GM23338 (cell line): ENCODE results near the gene TRIM31.

Experiments
- CTCF ChIP-seq, 2 experiments: fragments of 200-600 bp in 1 of 2; sonication (generic) in 1 of 2; conservative IDR thresholded peaks; 2 replicates each; pipeline versions ENCODE4 v1.5.1 to v1.6.1; 2016 to 2017; ENCODE audit warnings: antibody characterized with exemption in 2 of 2, low read depth in 2 of 2, mild to moderate bottlenecking in 2 of 2, moderate library complexity in 1 of 2
- EZH2 ChIP-seq: fragments of 200-600 bp; sonication (generic); IDR thresholded peaks from one replicate; pipeline ENCODE4 v1.8.0; 2017; ENCODE audit warnings: antibody characterized with exemption, mild to moderate bottlenecking, low read depth; ENCODE audit not compliant: unreplicated experiment
- EZH2phosphoT487 ChIP-seq: fragments of 200-600 bp; sonication (generic); IDR thresholded peaks from one replicate; pipeline ENCODE4 v1.8.1; 2018; ENCODE audit warnings: antibody characterized with exemption; ENCODE audit not compliant: unreplicated experiment
- JUNB ChIP-seq: IDR thresholded peaks from one replicate; pipeline ENCODE4 v1.6.1; 2016; ENCODE audit warnings: antibody characterized with exemption; ENCODE audit not compliant: unreplicated experiment
- NANOG ChIP-seq: IDR thresholded peaks from 2 replicates; pipeline ENCODE4 v1.6.1; 2016; ENCODE audit warnings: antibody characterized with exemption, borderline replicate concordance
- POLR2AphosphoS5 ChIP-seq: IDR thresholded peaks from 2 replicates; pipeline ENCODE4 v1.6.1; 2016; ENCODE audit warnings: antibody characterized with exemption, low read depth
- STAT1 ChIP-seq: IDR thresholded peaks from one replicate; pipeline ENCODE4 v1.6.1; 2016; ENCODE audit warnings: antibody characterized with exemption; ENCODE audit not compliant: unreplicated experiment
- TF ChIP-seq, protein P1 (sequence below): IDR thresholded peaks from one replicate; pipeline ENCODE4 v1.6.1; 2018; ENCODE audit warnings: antibody characterized with exemption; ENCODE audit not compliant: unreplicated experiment

DNA sequence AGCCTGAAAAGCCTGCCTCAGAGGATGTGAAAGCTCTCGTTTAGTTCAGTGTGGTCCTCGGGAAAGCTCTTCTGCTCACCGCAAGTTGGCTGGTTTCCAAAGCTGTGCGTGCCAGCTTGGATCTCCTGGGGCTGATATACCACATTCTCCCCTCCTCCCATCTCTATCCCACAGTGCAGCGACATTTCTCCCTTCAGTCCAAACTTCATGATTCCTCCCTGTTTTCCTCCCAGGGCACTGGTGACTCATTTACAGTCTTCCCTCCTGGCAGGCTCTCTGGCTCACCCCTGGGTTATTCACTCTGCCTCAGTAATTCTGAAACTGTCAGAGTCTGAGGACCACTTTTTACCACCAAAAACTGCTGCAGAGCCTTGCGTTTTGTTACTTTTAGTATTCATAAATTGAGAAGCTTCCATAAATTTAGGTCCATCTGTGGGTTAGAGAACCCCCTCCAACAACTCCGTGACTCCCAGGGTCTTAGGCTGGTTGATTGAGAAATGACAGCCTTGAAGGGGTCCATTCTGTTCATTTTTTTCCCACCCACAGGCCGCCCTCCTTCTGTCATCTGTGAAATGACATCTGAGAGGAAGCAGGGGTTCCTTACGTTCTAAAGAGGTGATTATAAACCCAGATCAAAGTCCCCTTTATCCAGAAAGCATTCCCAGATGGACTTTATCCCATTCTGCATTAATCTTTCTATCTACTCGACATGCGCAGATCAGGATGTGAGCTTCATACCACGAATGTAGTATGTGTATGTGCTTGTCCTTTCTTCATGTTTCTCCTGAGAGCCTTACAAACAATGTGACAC lies 42.0 kb upstream of the TRIM31 start:
- TF ChIP-seq CTCF (conservative IDR thresholded peaks at IDR 0.05; ENCODE audit: low read depth in 2 of 2) (no peak), NANOG (no peak), EZH2phosphoT487 (no peak), EZH2 (no peak), POLR2AphosphoS5 (no peak), STAT1 (no peak), JUNB (no peak)
- TF ChIP-seq, protein P1, sequence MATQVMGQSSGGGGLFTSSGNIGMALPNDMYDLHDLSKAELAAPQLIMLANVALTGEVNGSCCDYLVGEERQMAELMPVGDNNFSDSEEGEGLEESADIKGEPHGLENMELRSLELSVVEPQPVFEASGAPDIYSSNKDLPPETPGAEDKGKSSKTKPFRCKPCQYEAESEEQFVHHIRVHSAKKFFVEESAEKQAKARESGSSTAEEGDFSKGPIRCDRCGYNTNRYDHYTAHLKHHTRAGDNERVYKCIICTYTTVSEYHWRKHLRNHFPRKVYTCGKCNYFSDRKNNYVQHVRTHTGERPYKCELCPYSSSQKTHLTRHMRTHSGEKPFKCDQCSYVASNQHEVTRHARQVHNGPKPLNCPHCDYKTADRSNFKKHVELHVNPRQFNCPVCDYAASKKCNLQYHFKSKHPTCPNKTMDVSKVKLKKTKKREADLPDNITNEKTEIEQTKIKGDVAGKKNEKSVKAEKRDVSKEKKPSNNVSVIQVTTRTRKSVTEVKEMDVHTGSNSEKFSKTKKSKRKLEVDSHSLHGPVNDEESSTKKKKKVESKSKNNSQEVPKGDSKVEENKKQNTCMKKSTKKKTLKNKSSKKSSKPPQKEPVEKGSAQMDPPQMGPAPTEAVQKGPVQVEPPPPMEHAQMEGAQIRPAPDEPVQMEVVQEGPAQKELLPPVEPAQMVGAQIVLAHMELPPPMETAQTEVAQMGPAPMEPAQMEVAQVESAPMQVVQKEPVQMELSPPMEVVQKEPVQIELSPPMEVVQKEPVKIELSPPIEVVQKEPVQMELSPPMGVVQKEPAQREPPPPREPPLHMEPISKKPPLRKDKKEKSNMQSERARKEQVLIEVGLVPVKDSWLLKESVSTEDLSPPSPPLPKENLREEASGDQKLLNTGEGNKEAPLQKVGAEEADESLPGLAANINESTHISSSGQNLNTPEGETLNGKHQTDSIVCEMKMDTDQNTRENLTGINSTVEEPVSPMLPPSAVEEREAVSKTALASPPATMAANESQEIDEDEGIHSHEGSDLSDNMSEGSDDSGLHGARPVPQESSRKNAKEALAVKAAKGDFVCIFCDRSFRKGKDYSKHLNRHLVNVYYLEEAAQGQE, result no peak
